Jurkat, Clone E6-1 (cell line): ENCODE results near the gene DAO.
"Not testable (repeated sequence)": the region's sequence is repeated elsewhere in the genome, so short reads cannot be mapped to it uniquely, and the experiment has no call there.

Experiments
- DNase-seq: peaks from one replicate; pipeline ENCODE4 v3.0.0-alpha.2; 2011; ENCODE audit warnings: low read depth, low spot score
- H3K4me3 ChIP-seq: 2 replicates; pipeline ENCODE4 v1.5.1; 2011; ENCODE audit warnings: mild to moderate bottlenecking, low read length, control low read depth, moderate library complexity

DAO gene

DNA sequence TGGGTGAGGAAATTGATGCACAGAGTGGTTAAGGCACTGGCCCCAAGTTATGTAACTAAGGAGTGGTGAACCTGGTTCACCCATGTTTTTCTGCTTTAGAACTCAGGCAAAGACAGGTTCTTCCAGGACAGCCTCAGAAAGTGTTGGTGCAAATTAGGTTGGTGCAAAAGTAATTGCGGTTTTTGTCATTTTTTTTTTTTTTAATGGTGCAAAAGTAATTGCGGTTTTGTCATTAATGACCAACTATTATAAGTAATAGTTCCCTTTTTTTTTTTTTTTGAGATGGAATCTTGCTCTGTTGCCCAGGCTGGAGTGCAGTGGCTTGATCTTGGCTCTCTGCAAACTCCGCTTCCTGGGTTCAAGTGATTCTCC, 17.3 kb upstream of the DAO start:
- no peak overlapping the region for H3K4me3 ChIP-seq
- DNase-seq = no peak

DNA sequence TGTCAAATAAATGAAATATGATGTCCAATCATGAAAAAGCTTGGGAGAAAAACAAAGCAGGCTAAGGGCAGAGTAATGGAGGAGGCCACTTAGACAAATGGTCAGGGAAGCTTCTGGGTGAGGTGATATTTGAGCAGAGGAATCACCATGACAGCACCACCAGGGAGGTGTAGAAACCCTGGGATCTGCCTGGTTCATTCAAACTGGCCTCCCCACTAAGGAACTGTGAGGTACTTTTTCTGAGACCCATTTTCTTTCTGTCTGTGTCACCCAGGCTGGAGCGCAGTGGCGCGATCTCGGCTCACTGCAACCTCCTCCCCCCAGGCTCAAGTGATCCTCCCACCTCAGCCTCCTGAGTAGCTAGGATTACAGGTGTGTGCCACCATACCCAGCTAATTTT, 14.7 kb upstream of the DAO start:
- H3K4me3 ChIP-seq = no peak overlapping the region
- no peak for DNase-seq

DNA sequence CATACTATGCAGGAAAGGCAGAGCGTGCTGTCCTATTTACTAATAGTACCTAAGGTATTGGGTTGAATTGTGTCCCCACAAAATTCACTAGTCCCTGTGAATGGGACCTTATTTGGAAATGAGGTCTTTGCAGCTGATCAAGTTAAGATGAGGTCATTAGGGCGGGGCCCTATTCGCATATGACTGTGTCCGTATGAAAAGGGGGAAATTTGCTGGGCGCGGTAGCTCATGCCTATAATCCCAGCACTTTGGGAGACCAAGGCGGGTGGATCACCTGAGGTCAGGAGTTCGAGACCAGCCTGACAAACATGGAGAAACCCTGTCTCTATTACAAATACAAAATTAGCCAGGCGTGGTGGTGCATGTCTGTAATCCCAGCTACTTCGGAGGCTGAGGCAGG, 13.8 kb upstream of the DAO start:
- H3K4me3 ChIP-seq, DNase-seq: not testable (repeated sequence)

DNA sequence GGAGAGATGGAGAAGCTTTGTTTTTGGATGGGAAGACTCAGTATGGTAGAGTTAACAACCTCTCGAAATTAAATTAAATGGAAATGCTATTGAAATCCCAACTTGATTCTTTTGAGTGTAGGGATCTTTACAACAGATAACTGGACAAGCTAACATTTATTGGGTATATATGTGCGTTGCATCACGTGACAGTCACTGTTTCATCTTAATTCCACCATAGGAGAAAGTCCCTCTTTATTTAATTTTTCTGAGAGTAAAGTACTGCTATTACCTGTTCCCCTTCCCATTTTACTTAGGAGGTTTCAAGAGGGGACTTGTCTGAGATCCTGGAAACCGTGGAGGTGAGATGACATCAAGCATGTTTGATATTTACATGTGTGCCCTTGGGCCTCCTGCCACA, 11.1 kb upstream of the DAO start:
- DNase-seq = no peak
- no peak overlapping the region for H3K4me3 ChIP-seq

DNA sequence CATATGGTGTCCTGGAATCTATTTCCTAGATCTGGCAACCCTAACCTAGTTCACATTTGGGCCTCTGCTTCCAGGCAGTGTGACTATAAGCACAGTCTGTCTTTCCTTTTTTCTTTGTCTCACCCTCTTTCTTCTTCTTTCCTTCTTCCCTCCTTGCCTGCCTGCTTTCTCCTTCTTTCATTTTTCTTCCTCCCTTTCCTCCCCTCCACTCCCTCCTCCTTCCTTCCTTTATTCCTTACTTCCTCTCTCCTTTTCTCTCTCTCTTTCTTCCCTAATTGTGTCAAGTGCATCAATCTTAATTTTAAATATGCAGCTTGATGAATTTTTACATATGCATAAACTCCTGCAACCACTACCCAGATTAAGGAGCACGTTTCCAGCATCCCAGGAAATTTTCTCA, 4.6 kb upstream of the DAO start:
- H3K4me3 ChIP-seq = no peak overlapping the region
- DNase-seq = no peak

DNA sequence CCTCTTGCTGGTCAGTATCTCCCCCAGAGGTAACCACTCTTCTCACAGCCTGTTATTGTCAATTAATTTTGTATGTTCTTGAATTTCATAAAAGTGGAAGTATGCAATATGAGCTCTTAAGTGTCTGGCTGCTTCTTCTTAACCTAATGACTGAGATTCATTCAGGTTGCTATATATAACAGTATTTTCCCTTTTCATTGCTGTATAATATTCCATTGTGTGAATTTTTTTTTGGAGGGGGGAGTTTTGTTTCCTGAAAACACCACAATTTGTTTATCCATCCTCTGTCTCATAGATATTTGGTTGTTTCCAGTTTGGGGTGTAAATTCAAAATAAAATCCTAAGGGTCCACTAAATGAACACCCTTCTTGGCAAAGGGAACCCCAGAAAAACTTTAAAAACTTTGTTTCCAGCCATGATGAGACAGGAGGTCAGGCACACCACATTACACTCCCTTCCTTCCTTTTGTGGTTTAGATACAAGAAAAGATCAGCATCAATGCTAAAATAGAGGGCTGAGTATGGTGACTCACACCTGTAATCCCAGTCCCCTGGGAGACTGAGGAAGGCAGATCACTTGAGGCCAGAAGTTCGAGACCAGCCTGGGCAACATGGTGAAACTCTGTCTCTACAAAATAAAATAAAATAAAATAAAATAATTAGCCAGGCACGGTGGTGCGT, 4.1 kb upstream of the DAO start:
- H3K4me3 ChIP-seq = no peak overlapping the region
- DNase-seq = no peak

DNA sequence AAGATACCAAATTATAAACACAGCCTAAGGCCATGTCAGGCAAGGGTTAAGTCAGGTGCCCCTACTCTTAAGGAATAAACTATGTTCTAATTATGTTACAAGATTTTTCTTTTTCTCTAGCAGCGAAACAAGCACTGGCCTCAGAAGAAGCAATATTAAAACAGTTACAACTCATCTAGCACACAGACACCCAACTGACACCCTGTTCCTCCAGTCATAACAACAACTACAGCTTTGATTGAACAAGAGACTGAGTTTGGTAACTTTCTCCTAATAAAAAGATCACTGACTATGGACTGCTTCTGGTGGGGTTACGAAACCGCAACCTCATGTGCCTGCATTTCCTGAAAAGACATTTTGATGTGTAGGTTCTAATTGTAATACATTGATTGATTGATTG, 3.3 kb upstream of the DAO start:
- no peak overlapping the region for H3K4me3 ChIP-seq
- DNase-seq = no peak

DNA sequence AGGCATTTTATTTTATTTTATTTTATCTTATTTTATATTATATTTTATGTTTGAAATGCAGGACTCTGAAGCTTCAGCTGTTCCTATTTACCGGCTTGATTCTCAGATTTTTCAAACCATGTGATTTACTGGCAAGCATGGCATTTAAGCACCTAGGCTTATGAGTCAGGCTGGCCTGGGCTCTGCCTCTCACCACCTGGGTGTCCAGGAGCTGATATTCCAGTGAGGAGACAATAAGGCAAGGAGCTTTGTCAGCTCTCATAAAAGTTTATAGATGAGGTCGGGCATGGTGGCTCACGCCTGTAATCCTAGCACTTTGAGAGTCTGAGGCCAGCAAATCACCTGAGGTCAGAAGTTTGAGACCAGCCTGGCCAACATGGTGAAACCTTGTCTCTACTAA, 2.1 kb downstream of the DAO start:
- no peak for DNase-seq

DNA sequence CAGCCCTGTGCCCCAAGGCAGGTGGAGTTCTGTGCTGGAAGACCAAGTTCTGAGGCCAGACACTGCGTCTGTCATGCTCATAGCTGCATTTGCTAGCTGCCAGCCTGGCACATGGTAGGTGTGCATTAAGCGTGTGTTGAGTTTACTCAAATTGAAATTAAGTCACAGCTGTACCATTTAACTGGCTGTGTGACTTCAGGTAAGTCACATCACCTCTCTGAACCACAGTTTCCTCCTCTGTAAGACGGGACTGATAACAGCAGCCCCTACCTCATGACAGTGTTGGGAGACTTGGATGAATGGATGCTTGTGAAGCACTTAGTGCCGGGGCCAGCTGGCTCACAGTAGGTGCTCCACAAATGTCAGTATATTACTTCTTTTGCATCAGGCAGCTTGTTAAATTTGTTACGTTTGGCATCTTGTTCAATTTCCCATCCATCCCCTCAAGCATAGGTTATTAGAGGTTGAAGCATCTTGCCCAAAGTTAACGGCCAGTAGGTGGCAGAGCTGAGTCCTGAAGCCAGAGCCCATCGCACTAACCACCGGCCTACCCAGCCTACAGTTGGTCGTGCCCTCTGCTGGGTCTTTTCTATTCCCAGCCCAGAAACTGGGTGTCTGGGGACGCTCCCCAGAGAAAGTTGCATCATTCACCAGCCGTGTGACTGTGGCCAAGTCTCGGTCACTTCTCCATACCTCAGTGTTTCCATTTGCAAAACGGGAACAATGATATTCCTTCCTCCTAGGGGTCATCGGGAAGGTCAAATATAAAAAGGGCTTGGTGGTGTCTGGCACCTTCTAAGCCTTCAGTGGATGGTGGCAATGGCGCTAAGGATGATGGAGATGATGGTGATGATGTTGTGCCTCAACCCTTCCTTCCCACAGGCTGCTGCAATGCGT, 4.5 kb downstream of the DAO start:
- H3K4me3 ChIP-seq = no peak overlapping the region
- DNase-seq = peak; percentile 52

More for the DNA sequence above, 2.1 kb downstream of the DAO start:
- H3K4me3 ChIP-seq = no peak overlapping the region

DNA sequence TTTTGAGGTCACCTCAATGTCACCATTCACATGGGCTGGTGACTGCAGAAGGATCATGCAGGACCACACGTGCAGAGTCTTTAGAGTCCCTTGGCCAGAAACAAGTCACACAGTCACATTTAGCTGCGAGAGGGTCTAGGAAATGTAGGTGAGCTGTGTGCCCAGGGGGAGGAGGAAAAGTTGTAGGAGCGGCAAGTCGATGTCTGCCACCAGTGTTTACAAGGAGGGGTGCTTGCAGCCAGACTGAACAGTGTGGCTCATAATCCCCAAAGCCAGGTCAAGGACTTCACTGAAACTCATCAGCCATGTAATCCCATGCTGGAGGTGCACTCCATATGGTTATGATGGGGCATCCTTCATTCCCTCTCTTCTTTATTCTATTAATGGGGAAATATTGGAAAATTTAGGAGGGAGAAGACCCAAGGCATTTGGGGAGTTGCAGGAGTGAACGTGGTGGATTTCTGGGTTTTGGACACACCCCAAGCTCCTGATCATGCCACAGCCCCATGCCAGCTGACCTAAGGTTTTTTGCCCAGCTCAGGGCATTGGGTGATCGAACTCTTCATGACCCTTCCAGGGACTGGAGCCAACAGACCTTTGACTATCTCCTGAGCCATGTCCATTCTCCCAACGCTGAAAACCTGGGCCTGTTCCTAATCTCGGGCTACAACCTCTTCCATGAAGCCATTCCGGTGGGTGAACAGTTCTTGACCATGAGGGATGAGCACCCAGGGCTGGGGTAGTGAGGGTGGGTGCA, 7.2 kb downstream of the DAO start:
- no peak overlapping the region for H3K4me3 ChIP-seq
- no peak for DNase-seq

DNA sequence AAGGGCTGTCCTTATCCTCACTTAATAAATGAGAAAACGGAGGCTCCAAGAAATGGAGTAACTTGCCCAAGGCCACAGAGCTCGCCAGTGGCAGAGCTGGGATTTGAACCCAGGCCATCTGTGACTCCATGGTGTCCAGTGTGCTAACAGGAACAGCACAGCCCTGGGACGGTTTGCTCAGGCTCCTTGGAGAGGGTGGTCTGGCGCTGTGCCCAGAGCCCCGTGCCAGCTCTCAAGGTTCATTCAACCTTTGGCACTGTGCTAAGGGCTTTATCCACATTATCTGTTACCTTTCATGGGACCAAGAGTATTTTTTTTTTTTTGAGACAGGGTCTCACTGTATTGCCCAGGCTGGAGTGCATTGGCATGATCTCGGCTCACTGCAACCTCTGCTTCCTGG, 8.1 kb downstream of the DAO start:
- no peak for DNase-seq
- no peak overlapping the region for H3K4me3 ChIP-seq

DNA sequence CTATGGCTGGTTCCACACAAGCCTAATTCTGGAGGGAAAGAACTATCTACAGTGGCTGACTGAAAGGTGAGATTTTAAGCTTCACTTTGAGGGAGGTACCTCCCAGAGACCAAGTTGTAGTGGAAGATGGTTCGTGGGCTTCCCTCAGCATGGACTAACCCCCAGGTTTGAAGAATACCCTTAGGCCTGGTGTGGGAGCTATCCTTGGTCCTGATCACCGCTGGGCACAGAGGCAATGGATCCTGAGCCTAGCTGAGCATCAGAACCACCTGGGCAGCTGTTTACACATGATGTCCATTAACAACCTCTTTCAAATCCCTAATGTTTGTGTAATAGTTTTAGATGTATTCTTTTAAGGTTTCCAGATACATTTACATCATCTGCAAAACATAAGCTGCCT, 10.3 kb downstream of the DAO start:
- H3K4me3 ChIP-seq = no peak overlapping the region
- DNase-seq = no peak

DNA sequence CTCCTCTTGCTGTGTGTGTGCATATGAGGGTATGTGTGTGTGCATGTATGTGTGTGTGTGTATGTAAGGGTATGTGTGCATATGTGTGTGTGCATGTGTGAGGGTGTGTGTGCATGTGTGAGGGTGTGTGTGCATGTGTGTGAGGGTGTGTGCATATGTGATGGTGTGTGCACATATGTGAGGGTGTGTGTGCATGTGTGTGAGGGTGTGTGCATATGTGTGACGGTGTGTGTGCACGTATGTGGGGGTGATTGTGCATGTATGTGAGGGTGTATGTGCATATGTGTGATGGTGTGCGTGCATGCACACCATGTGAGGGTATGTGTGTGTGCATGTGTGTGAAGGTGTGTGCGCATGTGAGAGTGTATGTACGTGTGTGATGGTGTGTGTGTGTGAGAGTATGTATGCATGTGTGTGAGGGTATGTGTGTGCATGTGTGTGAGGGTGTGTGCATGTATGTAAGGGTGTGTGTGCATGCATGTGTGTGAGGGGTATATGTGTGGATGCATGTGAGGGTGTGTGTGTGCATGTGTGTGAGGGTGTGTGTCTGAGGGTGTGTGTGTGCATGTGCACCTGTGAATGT, 15.4 kb downstream of the DAO start:
- no peak overlapping the region for H3K4me3 ChIP-seq
- no peak for DNase-seq

DNA sequence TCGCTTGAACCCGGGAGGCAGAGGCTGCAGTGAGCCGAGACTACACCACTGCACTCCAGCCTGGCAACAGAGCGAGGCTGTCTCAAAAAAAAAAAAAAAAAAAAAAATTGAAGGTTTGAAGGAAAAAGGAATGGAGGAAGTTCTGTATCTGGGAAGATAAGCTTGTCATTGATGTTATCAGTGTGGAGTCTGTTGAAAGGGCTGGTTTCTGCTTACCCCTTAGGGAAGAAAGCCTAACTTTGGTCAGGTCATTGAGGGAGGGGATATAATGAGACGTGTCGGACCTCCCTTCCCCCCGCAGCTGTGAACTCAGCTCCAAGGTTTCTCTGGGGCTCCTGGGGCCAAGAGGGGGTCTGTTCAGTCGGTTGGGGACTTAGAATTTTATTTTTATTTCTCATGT, 16.4 kb downstream of the DAO start:
- no peak for DNase-seq
- no peak overlapping the region for H3K4me3 ChIP-seq

DNA sequence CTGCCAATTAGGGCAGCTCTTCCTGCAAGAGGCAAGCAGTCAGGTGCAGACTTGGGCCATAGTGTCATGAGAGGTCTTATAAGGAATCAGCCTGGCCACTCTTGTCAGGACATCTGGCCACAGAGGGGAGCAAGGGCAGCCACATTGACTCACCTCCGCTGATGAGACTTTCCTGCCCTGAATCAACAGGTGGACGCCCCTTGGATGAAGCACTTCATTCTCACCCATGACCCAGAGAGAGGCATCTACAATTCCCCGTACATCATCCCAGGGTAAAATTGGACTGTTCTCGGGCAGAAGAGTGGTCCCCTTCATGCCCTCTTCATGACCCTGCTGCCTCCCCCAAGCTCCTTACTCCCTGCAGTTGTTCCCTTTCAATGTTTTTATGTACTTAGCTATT, 16.9 kb downstream of the DAO start:
- no peak overlapping the region for H3K4me3 ChIP-seq
- no peak for DNase-seq

DNA sequence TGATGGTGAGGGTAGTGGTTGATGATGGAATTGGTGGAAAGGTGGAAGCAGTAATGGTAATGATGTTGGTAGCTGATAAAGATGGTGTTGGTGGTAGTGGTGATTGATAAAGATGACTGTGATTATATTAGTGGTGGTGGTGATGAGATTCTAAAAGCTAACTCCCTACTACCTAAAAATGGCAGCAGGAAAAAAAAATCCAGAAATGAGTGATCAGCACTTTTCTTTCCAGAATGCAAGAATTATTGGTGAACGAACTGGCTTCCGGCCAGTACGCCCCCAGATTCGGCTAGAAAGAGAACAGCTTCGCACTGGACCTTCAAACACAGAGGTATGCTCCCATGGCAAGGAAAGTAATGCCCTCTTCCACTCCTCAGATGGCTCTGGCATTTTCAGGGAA, 19.3 kb downstream of the DAO start:
- no peak overlapping the region for H3K4me3 ChIP-seq
- DNase-seq = no peak

DNA sequence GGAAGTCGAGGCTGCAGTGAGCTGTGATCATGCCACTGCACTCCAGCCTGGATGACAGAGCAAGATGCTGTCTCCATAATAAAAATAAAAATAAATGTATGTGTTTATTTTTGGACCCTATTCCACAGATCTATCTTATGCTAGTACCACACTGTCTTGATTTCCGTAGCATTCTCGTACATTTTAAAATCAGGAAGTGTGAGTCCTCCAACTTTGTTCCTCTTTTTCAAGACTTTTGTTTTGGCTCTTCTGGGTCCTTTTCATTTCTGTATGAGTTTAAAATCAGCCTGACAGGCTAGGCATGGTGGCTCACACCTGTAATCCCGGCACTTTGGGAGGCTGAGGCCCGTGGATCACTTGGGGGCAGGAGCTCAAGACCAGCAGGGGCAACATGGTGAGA, 25.8 kb downstream of the DAO start:
- no peak overlapping the region for H3K4me3 ChIP-seq
- no peak for DNase-seq

DNA sequence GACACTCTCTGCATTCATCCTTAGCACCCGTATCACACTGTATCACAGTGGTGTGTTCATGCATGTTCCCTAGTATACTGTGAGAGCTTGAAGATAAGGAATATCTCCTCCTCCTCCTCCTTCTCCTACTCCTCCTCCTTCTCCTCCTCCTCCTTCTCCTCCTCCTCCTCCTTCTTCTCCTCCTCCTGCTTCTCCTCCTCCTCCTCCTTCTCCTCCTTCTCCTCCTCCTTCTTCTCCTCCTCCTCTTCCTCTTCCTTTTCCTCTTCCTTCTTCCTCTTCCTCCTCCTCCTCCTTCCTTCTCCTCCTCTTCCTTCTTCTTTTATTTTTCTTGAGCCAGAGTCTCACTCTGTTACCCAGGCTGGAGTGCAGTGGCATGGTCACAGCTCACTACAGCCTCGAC, 27.1 kb downstream of the DAO start:
- no peak overlapping the region for H3K4me3 ChIP-seq
- no peak for DNase-seq

DNA sequence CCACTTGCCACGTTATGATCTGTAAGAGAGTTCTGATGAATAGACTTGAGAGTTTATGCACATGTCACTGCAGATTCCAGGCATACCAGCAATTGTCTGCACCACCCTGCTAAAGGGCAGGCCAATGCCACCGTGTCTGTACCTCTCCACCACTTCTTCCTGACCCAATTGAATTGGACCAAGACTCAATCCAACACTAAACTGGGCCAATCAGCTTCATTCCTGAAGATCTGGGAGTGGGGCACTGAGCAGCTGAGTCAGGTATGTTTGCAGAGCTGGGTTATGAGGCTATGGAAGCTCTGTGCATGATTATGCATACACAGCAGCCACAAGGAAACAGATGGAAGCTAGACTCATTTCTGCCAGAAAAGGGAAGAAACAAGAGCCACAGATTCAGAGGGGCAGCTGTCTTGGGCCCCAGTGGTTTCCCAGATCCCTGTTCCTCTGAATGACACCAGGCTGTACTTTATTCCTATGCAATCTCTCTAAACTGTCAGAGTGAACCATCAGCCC, 28.0 kb downstream of the DAO start:
- no peak for DNase-seq
- no peak overlapping the region for H3K4me3 ChIP-seq

DNA sequence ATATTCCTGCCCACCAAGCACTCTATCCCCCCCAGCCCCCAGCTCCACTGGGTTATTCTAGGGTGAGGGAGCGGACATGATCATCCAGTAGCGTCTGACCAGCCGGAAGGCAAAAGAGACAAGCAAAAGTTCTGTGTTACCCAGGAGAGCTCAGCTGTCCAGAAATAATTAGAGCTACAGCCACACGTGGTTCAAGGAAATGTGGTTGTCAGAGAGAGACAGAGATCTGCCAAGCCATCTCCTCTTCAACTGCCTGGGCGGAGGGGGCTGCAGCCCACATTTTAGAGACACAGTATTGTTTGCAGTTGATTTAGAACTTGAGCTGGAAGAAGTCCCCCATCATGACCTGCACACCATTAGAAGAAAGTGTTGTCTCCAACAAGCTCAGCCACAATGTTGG, 30.4 kb downstream of the DAO start:
- no peak overlapping the region for H3K4me3 ChIP-seq
- no peak for DNase-seq
